Fibroblast of lung (primary cell): ENCODE data around the gene PER1.

Source experiments
- CTCF ChIP-seq, 2 donors: IDR thresholded peaks in 1 of 2; conservative IDR thresholded peaks in 1 of 2; 1 replicate in 1 of 2; 2 replicates in 1 of 2; pipeline ENCODE4 v1.5.1; 2011 to 2012; ENCODE audit warnings: low read length in 2 of 2, control low read depth in 1 of 2, inconsistent platforms in 1 of 2, low read depth in 1 of 2, mild to moderate bottlenecking in 1 of 2
- EZH2 ChIP-seq: IDR thresholded peaks from 2 replicates; pipeline ENCODE4 v1.5.1; 2012; ENCODE audit warnings: low read length, control low read depth, mild to moderate bottlenecking; ENCODE audit errors: missing control alignments

GRCh38 chr17:8125154-8125946, 26.9 kb downstream of the PER1 start:
- no peak for TF ChIP-seq CTCF (conservative IDR thresholded peaks at IDR 0.05 in 1 of 2, IDR thresholded peaks at IDR 0.05 in 1 of 2; ENCODE audit: low read depth in 1 of 2, low read length in 2 of 2)
- TF ChIP-seq EZH2, result peak; percentile 27
